GM23338 (cell line): ENCODE results near the gene LIAS.

Experiments used
- CREB1 ChIP-seq: fragments of 250-450 bp; sonication (Bioruptor Pico); IDR thresholded peaks from 2 replicates; pipeline ENCODE4 v1.5.0; 2020; ENCODE audit warnings: low read depth, mild to moderate bottlenecking, moderate library complexity
- EZH2 ChIP-seq: fragments of 200-600 bp; sonication (generic); IDR thresholded peaks from one replicate; pipeline ENCODE4 v1.8.0; 2017; ENCODE audit warnings: antibody characterized with exemption, mild to moderate bottlenecking, low read depth; ENCODE audit not compliant: unreplicated experiment
- EZH2phosphoT487 ChIP-seq: fragments of 200-600 bp; sonication (generic); IDR thresholded peaks from one replicate; pipeline ENCODE4 v1.8.1; 2018; ENCODE audit warnings: antibody characterized with exemption; ENCODE audit not compliant: unreplicated experiment
- JUNB ChIP-seq: IDR thresholded peaks from one replicate; pipeline ENCODE4 v1.6.1; 2016; ENCODE audit warnings: antibody characterized with exemption; ENCODE audit not compliant: unreplicated experiment
- NANOG ChIP-seq: IDR thresholded peaks from 2 replicates; pipeline ENCODE4 v1.6.1; 2016; ENCODE audit warnings: antibody characterized with exemption, borderline replicate concordance
- POLR2AphosphoS5 ChIP-seq: IDR thresholded peaks from 2 replicates; pipeline ENCODE4 v1.6.1; 2016; ENCODE audit warnings: antibody characterized with exemption, low read depth
- STAT1 ChIP-seq: IDR thresholded peaks from one replicate; pipeline ENCODE4 v1.6.1; 2016; ENCODE audit warnings: antibody characterized with exemption; ENCODE audit not compliant: unreplicated experiment
- ZNF331 ChIP-seq: fragments of 250-450 bp; sonication (Bioruptor Pico); IDR thresholded peaks from 2 replicates; pipeline ENCODE4 v1.5.0; 2020; ENCODE audit warnings: low read depth, mild to moderate bottlenecking, moderate library complexity
- TF ChIP-seq, protein P1 (sequence below), 2 experiments: fragments of 200-600 bp in 1 of 2; sonication (generic) in 1 of 2; conservative IDR thresholded peaks; 2 replicates each; pipeline versions ENCODE4 v1.5.1 to v1.6.1; 2016 to 2017; ENCODE audit warnings: antibody characterized with exemption in 2 of 2, low read depth in 2 of 2, mild to moderate bottlenecking in 2 of 2, moderate library complexity in 1 of 2
- TF ChIP-seq, protein P2 (sequence below): IDR thresholded peaks from one replicate; pipeline ENCODE4 v1.6.1; 2018; ENCODE audit warnings: antibody characterized with exemption; ENCODE audit not compliant: unreplicated experiment

DNA sequence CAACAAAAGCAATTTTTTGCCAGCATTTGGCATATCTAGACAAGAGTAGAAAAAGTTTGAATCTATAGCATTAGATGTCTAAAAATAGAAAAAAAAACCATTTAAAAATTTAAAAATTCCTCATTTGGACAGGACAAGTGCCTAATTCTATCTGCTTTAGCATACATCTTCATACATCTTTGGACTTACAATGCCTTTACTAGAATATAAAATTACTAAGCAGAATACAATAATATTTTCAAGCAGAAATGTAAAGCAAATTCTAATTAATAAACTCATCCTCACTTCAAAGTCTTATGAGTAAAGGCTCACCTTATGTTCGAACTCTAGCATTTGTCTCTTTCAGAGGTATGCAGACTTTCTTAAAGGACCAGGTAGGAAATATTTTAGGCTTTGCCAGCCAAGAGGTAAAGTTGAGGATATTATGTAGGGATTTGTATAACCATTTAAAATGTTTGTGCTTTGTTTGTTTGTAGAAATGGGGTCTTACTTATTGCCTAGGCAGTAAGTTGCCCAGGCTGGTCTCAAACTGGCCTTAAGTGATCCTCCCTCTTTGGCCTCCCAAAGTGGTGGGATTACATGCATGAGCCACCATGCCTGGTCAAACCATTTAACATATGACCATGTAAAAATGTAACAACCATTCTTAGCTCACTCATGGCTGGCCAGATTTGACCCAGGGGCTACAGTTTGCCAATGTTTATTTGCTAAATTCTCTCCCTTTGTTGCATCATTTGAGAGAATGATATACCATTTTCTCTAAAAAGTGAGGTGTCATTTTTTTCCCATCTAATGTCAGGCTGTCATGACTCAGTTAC, 39.3 kb downstream of the LIAS start:
- TF ChIP-seq, protein P1, sequence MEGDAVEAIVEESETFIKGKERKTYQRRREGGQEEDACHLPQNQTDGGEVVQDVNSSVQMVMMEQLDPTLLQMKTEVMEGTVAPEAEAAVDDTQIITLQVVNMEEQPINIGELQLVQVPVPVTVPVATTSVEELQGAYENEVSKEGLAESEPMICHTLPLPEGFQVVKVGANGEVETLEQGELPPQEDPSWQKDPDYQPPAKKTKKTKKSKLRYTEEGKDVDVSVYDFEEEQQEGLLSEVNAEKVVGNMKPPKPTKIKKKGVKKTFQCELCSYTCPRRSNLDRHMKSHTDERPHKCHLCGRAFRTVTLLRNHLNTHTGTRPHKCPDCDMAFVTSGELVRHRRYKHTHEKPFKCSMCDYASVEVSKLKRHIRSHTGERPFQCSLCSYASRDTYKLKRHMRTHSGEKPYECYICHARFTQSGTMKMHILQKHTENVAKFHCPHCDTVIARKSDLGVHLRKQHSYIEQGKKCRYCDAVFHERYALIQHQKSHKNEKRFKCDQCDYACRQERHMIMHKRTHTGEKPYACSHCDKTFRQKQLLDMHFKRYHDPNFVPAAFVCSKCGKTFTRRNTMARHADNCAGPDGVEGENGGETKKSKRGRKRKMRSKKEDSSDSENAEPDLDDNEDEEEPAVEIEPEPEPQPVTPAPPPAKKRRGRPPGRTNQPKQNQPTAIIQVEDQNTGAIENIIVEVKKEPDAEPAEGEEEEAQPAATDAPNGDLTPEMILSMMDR (conservative IDR thresholded peaks at IDR 0.05; ENCODE audit: low read depth in 2 of 2): no peak
- TF ChIP-seq POLR2AphosphoS5 (no peak), CREB1 (CRISPR knock-in tag) (no peak), EZH2 (no peak), EZH2phosphoT487 (no peak), JUNB (no peak), ZNF331 (no peak), STAT1 (no peak), NANOG (no peak)
- TF ChIP-seq, protein P2, sequence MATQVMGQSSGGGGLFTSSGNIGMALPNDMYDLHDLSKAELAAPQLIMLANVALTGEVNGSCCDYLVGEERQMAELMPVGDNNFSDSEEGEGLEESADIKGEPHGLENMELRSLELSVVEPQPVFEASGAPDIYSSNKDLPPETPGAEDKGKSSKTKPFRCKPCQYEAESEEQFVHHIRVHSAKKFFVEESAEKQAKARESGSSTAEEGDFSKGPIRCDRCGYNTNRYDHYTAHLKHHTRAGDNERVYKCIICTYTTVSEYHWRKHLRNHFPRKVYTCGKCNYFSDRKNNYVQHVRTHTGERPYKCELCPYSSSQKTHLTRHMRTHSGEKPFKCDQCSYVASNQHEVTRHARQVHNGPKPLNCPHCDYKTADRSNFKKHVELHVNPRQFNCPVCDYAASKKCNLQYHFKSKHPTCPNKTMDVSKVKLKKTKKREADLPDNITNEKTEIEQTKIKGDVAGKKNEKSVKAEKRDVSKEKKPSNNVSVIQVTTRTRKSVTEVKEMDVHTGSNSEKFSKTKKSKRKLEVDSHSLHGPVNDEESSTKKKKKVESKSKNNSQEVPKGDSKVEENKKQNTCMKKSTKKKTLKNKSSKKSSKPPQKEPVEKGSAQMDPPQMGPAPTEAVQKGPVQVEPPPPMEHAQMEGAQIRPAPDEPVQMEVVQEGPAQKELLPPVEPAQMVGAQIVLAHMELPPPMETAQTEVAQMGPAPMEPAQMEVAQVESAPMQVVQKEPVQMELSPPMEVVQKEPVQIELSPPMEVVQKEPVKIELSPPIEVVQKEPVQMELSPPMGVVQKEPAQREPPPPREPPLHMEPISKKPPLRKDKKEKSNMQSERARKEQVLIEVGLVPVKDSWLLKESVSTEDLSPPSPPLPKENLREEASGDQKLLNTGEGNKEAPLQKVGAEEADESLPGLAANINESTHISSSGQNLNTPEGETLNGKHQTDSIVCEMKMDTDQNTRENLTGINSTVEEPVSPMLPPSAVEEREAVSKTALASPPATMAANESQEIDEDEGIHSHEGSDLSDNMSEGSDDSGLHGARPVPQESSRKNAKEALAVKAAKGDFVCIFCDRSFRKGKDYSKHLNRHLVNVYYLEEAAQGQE: no peak
